ENCODE results near the gene PRRG1. TPM values are rescaled to one million over a fixed set of nuclear protein-coding genes. Genes with fewer than 3 reads are reported as not detected.

PRRG1 gene
- polyA plus RNA-seq, 1 of the 3 experiments (the other 2 are of a cell fraction) = 3.0 TPM

GRCh38 chrX:37378404-37378803 lies 29.2 kb downstream of the PRRG1 start:
- Histone ChIP-seq H3K27me3 (ENCODE audit: insufficient read depth) (no peaks in the 10 kb centered on the region), H3K9ac (no peak overlapping the region), H3K27ac (ENCODE audit: low read depth in 2 of 2, low read length in 1 of 2) (no peak overlapping the region), H4K20me1 (ENCODE audit: insufficient read depth) (no peaks in the 10 kb centered on the region), H3K9me3 (no peaks in the 10 kb centered on the region), H3K9me2 (no peaks in the 10 kb centered on the region), H3K36me3 (replicated peaks in 1 of 2; ENCODE audit: control insufficient read depth in 1 of 2, insufficient read depth in 2 of 2, low read length in 1 of 2) (no peaks in the 10 kb centered on the region), H3K4me1 (ENCODE audit: control insufficient read depth in 1 of 2, insufficient read depth in 2 of 2, low read depth in 1 of 2, low read length in 1 of 2) (no peaks in the 10 kb centered on the region; a peak in 2 of 4 replicates), H3K4me3 (ENCODE audit: low read depth in 2 of 2, low read length in 1 of 2) (no peak overlapping the region), H2AFZ (ENCODE audit: low read depth) (no peak overlapping the region), H3F3A (replicated peaks; ENCODE audit: insufficient read depth) (no peaks in the 10 kb centered on the region), H3K4me2 (no peak overlapping the region), H3K79me2 (ENCODE audit: insufficient read depth) (peaks cover 9% of the 10 kb centered on the region; the same call in 1 of the 2 replicates)
- WGBS (ENCODE audit: low lambda C conversion rate) = 32% methylated on average over 2 of the region's 2 CpGs
- no peak for DNase-seq
- ChIA-PET POLR2A (no interaction called here), CTCF (no interaction called here)
- TF ChIP-seq GATA2 (CRISPR knock-in tag; IDR thresholded peaks at IDR 0.05) = no peak
- TF ChIP-seq CTCF (IDR thresholded peaks at IDR 0.05) = no peak
- TF ChIP-seq FOXM1 (IDR thresholded peaks at IDR 0.05; ENCODE audit: low read depth) = no peak
- TF ChIP-seq SIN3A (IDR thresholded peaks at IDR 0.05; ENCODE audit: borderline replicate concordance, low read depth, low read length) = no peak
- TF ChIP-seq RCOR1 (IDR thresholded peaks at IDR 0.05; ENCODE audit: low read length) = no peak

DNA sequence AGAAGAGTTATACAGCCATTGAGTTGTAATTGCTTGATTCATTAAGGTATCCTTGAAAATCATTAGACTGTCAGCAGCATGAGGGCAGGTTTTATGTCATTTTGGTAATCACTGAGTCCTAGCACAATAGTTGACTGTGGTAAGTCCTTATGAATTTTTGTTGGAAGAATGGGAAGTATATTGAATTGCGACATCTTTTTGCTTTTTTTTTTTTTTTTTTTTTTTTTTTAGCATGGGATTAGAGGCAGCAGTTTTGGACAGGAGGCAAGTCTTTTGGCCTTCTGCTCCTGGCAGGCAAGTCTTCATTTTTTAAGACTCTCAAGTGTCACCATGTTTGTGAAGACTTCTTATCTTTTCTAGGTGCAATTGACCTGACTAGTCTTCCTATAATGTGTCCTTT lies 29.7 kb downstream of the PRRG1 start:
- peaks cover 9% of the 10 kb centered on the region; the same call in 1 of the 2 replicates for H3K79me2 ChIP-seq (ENCODE audit: insufficient read depth)
- H3F3A ChIP-seq (replicated peaks; ENCODE audit: insufficient read depth) = no peaks in the 10 kb centered on the region
- ChIA-PET CTCF (no interaction called here), POLR2A (no interaction called here)
- H3K9me3 ChIP-seq = no peaks in the 10 kb centered on the region
- H3K4me1 ChIP-seq (ENCODE audit: control insufficient read depth in 1 of 2, insufficient read depth in 2 of 2, low read depth in 1 of 2, low read length in 1 of 2) = no peaks in the 10 kb centered on the region; a peak in 2 of 4 replicates
- 33% methylated on average over 1 of the region's 1 CpG for WGBS (ENCODE audit: low lambda C conversion rate)
- no peak for DNase-seq
- no peak overlapping the region for H3K27ac ChIP-seq (ENCODE audit: low read depth in 2 of 2, low read length in 1 of 2)
- H3K4me2 ChIP-seq = no peak overlapping the region
- H3K9ac ChIP-seq = no peak overlapping the region
- no peak overlapping the region for H2AFZ ChIP-seq (ENCODE audit: low read depth)
- H3K36me3 ChIP-seq (replicated peaks in 1 of 2; ENCODE audit: control insufficient read depth in 1 of 2, insufficient read depth in 2 of 2, low read length in 1 of 2) = no peaks in the 10 kb centered on the region
- no peaks in the 10 kb centered on the region for H3K27me3 ChIP-seq (ENCODE audit: insufficient read depth)
- H3K4me3 ChIP-seq (ENCODE audit: low read depth in 2 of 2, low read length in 1 of 2) = no peak overlapping the region
- H3K9me2 ChIP-seq = no peaks in the 10 kb centered on the region
- no peaks in the 10 kb centered on the region for H4K20me1 ChIP-seq (ENCODE audit: insufficient read depth)
- TF ChIP-seq POLR2AphosphoS5 (IDR thresholded peaks at IDR 0.05; ENCODE audit: low read depth, low read length) = no peak
- TF ChIP-seq PBX3 (IDR thresholded peaks at IDR 0.05) = no peak
- no peak for TF ChIP-seq SIN3A (IDR thresholded peaks at IDR 0.05; ENCODE audit: borderline replicate concordance, low read depth, low read length)
- TF ChIP-seq USF2 (IDR thresholded peaks at IDR 0.05; ENCODE audit: borderline replicate concordance, low read depth, low read length) = no peak
- no peak for TF ChIP-seq REST (IDR thresholded peaks at IDR 0.05; ENCODE audit: low read depth, low read length)
- no peak for TF ChIP-seq RFX5 (IDR thresholded peaks at IDR 0.05; ENCODE audit: low read length)
- TF ChIP-seq SMC3 (IDR thresholded peaks at IDR 0.05; ENCODE audit: low read depth, low read length) = no peak
- no peak for TF ChIP-seq EP300 (IDR thresholded peaks at IDR 0.05; ENCODE audit: borderline replicate concordance in 1 of 2, low read depth in 1 of 2, low read length in 1 of 2)
- no peak for TF ChIP-seq MEF2A (IDR thresholded peaks at IDR 0.05; ENCODE audit: borderline replicate concordance, low read depth)
- TF ChIP-seq RCOR1 (IDR thresholded peaks at IDR 0.05; ENCODE audit: low read length) = no peak
- no peak for TF ChIP-seq GABPA (IDR thresholded peaks at IDR 0.05; ENCODE audit: low read depth)
